ENCODE results near the gene CTSK.

DNA sequence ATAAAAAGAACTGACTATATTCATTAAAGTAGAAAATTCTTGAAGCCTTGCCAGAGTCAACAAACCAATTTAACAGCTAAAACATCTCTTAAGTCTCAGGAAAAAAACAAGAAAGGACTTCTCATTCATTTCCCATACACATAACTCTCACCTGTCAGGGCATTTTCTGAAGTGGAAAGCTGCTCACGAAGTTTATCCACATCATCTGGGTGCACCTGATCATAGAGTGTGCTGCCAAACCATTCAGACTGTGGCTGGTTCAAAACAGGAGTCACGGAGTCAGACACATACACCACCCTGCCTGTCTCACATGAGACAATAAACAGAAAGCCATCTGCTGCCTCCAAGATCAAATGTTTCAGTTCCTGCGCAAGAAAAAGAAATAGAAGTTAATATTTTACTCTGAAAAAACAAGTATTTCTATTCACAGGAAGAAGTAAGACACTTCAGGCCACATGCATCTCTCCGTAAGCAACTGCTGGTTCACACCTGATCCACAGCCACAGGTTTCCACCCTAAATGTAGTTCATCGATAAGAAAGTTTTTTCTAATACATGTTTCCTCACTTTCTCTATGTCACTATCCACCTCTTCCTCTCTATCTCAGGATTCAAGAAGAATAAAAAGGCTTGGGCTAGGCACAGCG lies 28.2 kb upstream of the CTSK start:
- TF ChIP-seq, protein P1, sequence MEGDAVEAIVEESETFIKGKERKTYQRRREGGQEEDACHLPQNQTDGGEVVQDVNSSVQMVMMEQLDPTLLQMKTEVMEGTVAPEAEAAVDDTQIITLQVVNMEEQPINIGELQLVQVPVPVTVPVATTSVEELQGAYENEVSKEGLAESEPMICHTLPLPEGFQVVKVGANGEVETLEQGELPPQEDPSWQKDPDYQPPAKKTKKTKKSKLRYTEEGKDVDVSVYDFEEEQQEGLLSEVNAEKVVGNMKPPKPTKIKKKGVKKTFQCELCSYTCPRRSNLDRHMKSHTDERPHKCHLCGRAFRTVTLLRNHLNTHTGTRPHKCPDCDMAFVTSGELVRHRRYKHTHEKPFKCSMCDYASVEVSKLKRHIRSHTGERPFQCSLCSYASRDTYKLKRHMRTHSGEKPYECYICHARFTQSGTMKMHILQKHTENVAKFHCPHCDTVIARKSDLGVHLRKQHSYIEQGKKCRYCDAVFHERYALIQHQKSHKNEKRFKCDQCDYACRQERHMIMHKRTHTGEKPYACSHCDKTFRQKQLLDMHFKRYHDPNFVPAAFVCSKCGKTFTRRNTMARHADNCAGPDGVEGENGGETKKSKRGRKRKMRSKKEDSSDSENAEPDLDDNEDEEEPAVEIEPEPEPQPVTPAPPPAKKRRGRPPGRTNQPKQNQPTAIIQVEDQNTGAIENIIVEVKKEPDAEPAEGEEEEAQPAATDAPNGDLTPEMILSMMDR (IDR thresholded peaks at IDR 0.05), result no peak
- TF ChIP-seq POLR2AphosphoS5 (IDR thresholded peaks at IDR 0.05), result no peak
- TF ChIP-seq POLR2A (IDR thresholded peaks at IDR 0.05), result no peak
- no peak for TF ChIP-seq EP300 (IDR thresholded peaks at IDR 0.05; ENCODE audit: low read depth)

Data from transverse colon (tissue), 4 donors.